H1 (cell line): ENCODE results near the gene TNFRSF18. TPM values are rescaled to one million over a fixed set of nuclear protein-coding genes. Genes with fewer than 3 reads are reported as not detected.

Source experiments
- CTCF ChIA-PET: fragments of 300-600 bp; sonication (Branson Sonifier 250); formaldehyde crosslinking; loops from one replicate; lab custom pipeline; 2021; ENCODE audit not compliant: partially characterized antibody; lab: Charles Lee
- POLR2A ChIA-PET: fragments of 300-600 bp; sonication (Branson Sonifier 250); formaldehyde crosslinking; loops from one replicate; lab custom pipeline; 2021; ENCODE audit warnings: inconsistent platforms; ENCODE audit not compliant: partially characterized antibody; lab: Charles Lee
- DNase-seq, 2 experiments: peaks; one replicate each; pipeline versions ENCODE4 v3.0.0 to v3.0.0-alpha.2; 2010 to 2022; ENCODE audit warnings: low spot score in 2 of 2, low read depth in 1 of 2, mixed read lengths in 1 of 2
- FAIRE-seq: peaks from 2 replicates; lab custom pipeline; 2011; peaks lifted over from hg19 to GRCh38; lab: Jason Lieb, UNC
- H2AFZ ChIP-seq: 2 replicates; pipeline ENCODE4 v1.8.1; 2012; ENCODE audit warnings: low read length, inconsistent platforms
- H2AK5ac ChIP-seq: 2 replicates; pipeline ENCODE4 v1.6.1; 2013; ENCODE audit warnings: low read depth, low read length
- H2BK120ac ChIP-seq: replicated peaks from 2 replicates; pipeline ENCODE3; 2013; ENCODE audit warnings: low read depth, low read length, inconsistent platforms
- H2BK12ac ChIP-seq: 2 replicates; pipeline ENCODE4 v1.6.1; 2013; ENCODE audit warnings: low read depth, low read length
- H2BK15ac ChIP-seq: 2 replicates; pipeline ENCODE4 v1.6.1; 2013; ENCODE audit warnings: low read length
- H2BK20ac ChIP-seq: 2 replicates; pipeline ENCODE4 v1.6.1; 2013; ENCODE audit warnings: low read length
- H2BK5ac ChIP-seq: 2 replicates; pipeline ENCODE4 v1.6.1; 2013; ENCODE audit warnings: low read depth, low read length
- H3K14ac ChIP-seq: 2 replicates; pipeline ENCODE4 v1.6.1; 2013; ENCODE audit warnings: inconsistent platforms; ENCODE audit not compliant: insufficient read length
- H3K18ac ChIP-seq: 2 replicates; pipeline ENCODE4 v1.6.1; 2013; ENCODE audit warnings: low read length; ENCODE audit errors: extremely low read depth
- H3K23ac ChIP-seq: 2 replicates; pipeline ENCODE4 v1.6.1; 2013; ENCODE audit warnings: inconsistent platforms; ENCODE audit not compliant: insufficient read length
- H3K23me2 ChIP-seq: 2 replicates; pipeline ENCODE4 v1.6.1; 2013; ENCODE audit warnings: low read depth, low read length
- H3K27ac ChIP-seq: 2 replicates; pipeline ENCODE4 v1.6.1; 2011; ENCODE audit warnings: low read depth, low read length, inconsistent platforms
- H3K27me3 ChIP-seq, 4 experiments: replicated peaks in 1 of 4; 1 replicate in 1 of 4; 2 replicates in 3 of 4; pipeline versions ENCODE4 v1.6.1 to v1.8.1; 2011 to 2013; ENCODE audit warnings: low read length in 3 of 4, mild to moderate bottlenecking in 3 of 4, inconsistent platforms in 2 of 4, mixed read lengths in 2 of 4, moderate library complexity in 1 of 4; ENCODE audit not compliant: control insufficient read depth in 3 of 4, insufficient read depth in 3 of 4; ENCODE audit errors: extremely low read depth in 1 of 4
- H3K36me3 ChIP-seq, 4 experiments: 2 replicates each; pipeline versions ENCODE4 v1.6.1 to v1.8.1; 2011 to 2013; ENCODE audit warnings: mild to moderate bottlenecking in 4 of 4, low read length in 3 of 4, moderate library complexity in 2 of 4, control low read depth in 1 of 4, inconsistent platforms in 1 of 4; ENCODE audit not compliant: insufficient read depth in 4 of 4, control insufficient read depth in 2 of 4
- H3K4ac ChIP-seq: replicated peaks from 2 replicates; pipeline ENCODE3; 2013; ENCODE audit warnings: low read length, low read depth, mixed read lengths, inconsistent platforms; ENCODE audit not compliant: insufficient read length
- H3K4me1 ChIP-seq, 4 experiments: replicated peaks in 1 of 4; 1 replicate in 1 of 4; 2 replicates in 3 of 4; pipeline versions ENCODE4 v1.6.1 to v1.8.1; 2011 to 2013; ENCODE audit warnings: low read length in 3 of 4, inconsistent platforms in 2 of 4, mixed read lengths in 1 of 4; ENCODE audit not compliant: insufficient read depth in 4 of 4, control insufficient read depth in 3 of 4
- H3K4me2 ChIP-seq, 2 experiments: 2 replicates each; pipeline versions ENCODE4 v1.6.1 to v1.8.1; 2011 to 2013; ENCODE audit warnings: low read depth in 2 of 2, low read length in 2 of 2, control low read depth in 1 of 2, inconsistent platforms in 1 of 2, mild to moderate bottlenecking in 1 of 2; ENCODE audit not compliant: insufficient read depth in 1 of 2
- H3K4me3 ChIP-seq, 4 experiments: fragments of 200-600, 300-600 bp in 1 of 4; sonication (generic), shearing (Covaris generic), sonication (Bioruptor Twin) in 1 of 4; 2 replicates each; pipeline versions ENCODE4 v1.5.1 to v1.8.1; 2011 to 2016; ENCODE audit warnings: low read length in 4 of 4, low read depth in 3 of 4, control low read depth in 2 of 4, inconsistent platforms in 2 of 4, mild to moderate bottlenecking in 2 of 4, mixed read lengths in 1 of 4, moderate library complexity in 1 of 4; ENCODE audit not compliant: insufficient read depth in 2 of 4; ENCODE audit errors: extremely low read depth in 1 of 4
- H3K56ac ChIP-seq: replicated peaks from 2 replicates; pipeline ENCODE3; 2013; ENCODE audit warnings: low read depth, mild to moderate bottlenecking, mixed read lengths, low read length, inconsistent platforms; ENCODE audit not compliant: insufficient read length
- H3K79me1 ChIP-seq: 2 replicates; pipeline ENCODE4 v1.6.1; 2013; ENCODE audit warnings: low read depth, low read length, control low read depth
- H3K79me2 ChIP-seq, 2 experiments: 2 replicates each; pipeline versions ENCODE4 v1.6.1 to v1.8.1; 2012 to 2013; ENCODE audit warnings: low read length in 2 of 2, mild to moderate bottlenecking in 2 of 2, inconsistent platforms in 1 of 2; ENCODE audit not compliant: insufficient read depth in 2 of 2, control insufficient read depth in 1 of 2
- H3K9ac ChIP-seq, 4 experiments: replicated peaks in 1 of 4; 1 replicate in 1 of 4; 2 replicates in 3 of 4; pipeline versions ENCODE4 v1.6.1 to v1.8.1; 2011 to 2013; ENCODE audit warnings: low read depth in 3 of 4, low read length in 3 of 4, control low read depth in 2 of 4, mild to moderate bottlenecking in 2 of 4, moderate library complexity in 2 of 4, inconsistent platforms in 1 of 4; ENCODE audit errors: extremely low read depth in 1 of 4
- H3K9me3 ChIP-seq, 2 experiments: 2 replicates each; pipeline versions ENCODE4 v1.6.1 to v1.8.1; 2012 to 2013; ENCODE audit warnings: mild to moderate bottlenecking in 2 of 2, moderate library complexity in 2 of 2, control low read depth in 1 of 2, inconsistent platforms in 1 of 2, low read depth in 1 of 2, low read length in 1 of 2, mixed read lengths in 1 of 2; ENCODE audit not compliant: insufficient read depth in 2 of 2
- H4K20me1 ChIP-seq, 2 experiments: replicated peaks in 1 of 2; 2 replicates each; pipeline versions ENCODE3 to v1.8.1; 2011 to 2013; ENCODE audit warnings: inconsistent platforms in 2 of 2, low read length in 2 of 2, mild to moderate bottlenecking in 1 of 2; ENCODE audit not compliant: insufficient read depth in 2 of 2, control insufficient read depth in 1 of 2
- H4K5ac ChIP-seq: 2 replicates; pipeline ENCODE4 v1.6.1; 2013; ENCODE audit warnings: low read length, low read depth, mixed read lengths, inconsistent platforms; ENCODE audit not compliant: insufficient read length
- H4K8ac ChIP-seq: 2 replicates; pipeline ENCODE4 v1.8.0; 2013; ENCODE audit warnings: mild to moderate bottlenecking, moderate library complexity, low read length, inconsistent platforms; ENCODE audit not compliant: insufficient read depth; ENCODE audit errors: extremely low read depth
- H4K91ac ChIP-seq: replicated peaks from 2 replicates; pipeline ENCODE3; 2013; ENCODE audit warnings: low read length, mixed read lengths, inconsistent platforms; ENCODE audit not compliant: insufficient read length
- FOSL1 ChIP-seq: IDR thresholded peaks from 2 replicates; pipeline ENCODE4 v1.6.1; 2011; ENCODE audit warnings: mild to moderate bottlenecking, low read depth, low read length, moderate library complexity; ENCODE audit not compliant: insufficient read depth
- POU5F1 ChIP-seq: IDR thresholded peaks from 2 replicates; pipeline ENCODE4 v1.6.1; 2011; ENCODE audit warnings: low read depth, mild to moderate bottlenecking, low read length, moderate library complexity
- USF2 ChIP-seq: IDR thresholded peaks from 2 replicates; pipeline ENCODE4 v1.6.1; 2011; ENCODE audit warnings: low read length, improper control_type of control experiment
- WGBS, 2 experiments: shearing (Covaris generic) in 1 of 2; methylation state at CpG; one replicate each; pipeline versions ENCODE4 v1.1.6 to v1.1.7; 2013 to 2015; ENCODE audit warnings: low lambda C conversion rate in 2 of 2, mixed read lengths in 2 of 2, inconsistent platforms in 1 of 2, low coverage in 1 of 2, missing lambda C conversion rate in 1 of 2; ENCODE audit not compliant: insufficient replicate concordance in 2 of 2, insufficient coverage in 1 of 2, insufficient read length in 1 of 2; ENCODE audit errors: extremely low coverage in 1 of 2, missing lambda C conversion rate in 1 of 2; 5-methylcytosine and 5-hydroxymethylcytosine counted together
- polyA plus RNA-seq, 7 experiments: library from polyadenylated mRNA; depleted of rRNA in 3 of 7; stranded (reverse) in 5 of 7; unstranded in 2 of 7; fragments of >200 nt in 5 of 7; fragments of 200-250 nt in 2 of 7; gene quantifications; 1 replicate in 5 of 7; 2 replicates in 1 of 7; 4 replicates in 1 of 7; pipeline versions ENCODE4 v1.2.1 to v1.2.3, GENCODE V29; 2011 to 2013; ENCODE audit warnings: missing spikeins in 2 of 7, mixed read lengths in 2 of 7
- total RNA-seq: library from RNA; stranded (reverse); fragmentation: NEBNext Ultra II Directional; extraction: Animal tissue kit (Norgen Biotek cat#: 25700); gene quantifications from 2 replicates; pipeline ENCODE4 v1.2.1, GENCODE V29; 2021

TNFRSF18 gene
- total and polyA plus RNA-seq, 2 of the 8 experiments (the other 6 are each of a cell fraction or from before 2014, with no cell fraction given), result 1.5 to 2.5 TPM

DNA sequence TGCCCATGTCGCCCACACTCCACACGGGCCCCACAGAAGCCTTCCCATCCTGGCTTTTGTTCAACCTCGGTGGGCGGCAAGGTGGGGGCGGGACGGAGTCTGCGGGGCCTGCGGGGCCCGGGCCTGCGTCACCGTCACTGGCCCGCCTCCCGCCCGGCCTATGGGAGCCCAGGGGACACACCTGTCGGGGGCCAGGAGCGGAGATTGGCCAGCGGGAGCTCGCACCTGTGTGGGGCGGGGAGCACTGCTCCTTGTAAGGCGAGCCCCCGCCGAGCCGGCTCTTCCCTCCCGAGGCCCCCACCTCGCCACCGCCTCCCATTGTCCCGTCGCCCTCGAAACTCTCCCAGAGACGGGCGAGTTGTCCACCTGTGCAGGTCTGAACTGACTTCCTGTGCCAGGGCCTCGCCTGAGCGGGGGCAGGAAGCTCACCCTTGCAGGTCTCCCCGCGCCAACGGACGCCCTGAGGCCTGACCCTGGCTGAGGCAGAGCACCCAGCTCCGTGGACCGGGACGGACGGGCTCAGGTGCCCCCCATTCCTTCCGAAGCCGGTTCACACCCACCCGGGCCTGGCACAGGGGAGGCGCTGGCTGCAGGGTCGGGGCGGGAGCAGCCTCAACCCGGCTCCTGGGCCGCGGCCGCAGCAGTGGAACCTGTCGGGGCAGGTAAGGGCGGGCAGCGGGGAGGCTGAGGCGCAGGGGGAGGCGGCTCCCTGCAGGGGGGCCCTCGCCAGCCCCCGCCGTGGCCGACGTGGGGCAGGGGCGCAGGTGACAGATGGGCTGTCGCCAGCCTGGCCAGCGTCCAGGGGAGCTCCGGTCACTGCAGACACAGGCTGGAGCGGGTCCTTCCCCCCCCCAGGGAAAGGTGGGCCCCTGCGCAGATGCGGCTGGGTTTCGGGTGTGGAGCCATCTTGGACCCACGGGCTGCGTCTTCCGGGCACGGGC lies 43.5 kb downstream of the TNFRSF18 start:
- Histone ChIP-seq H3K56ac (peak overlapping the region; percentile 69), H3K4ac (peak overlapping the region; percentile 96), H2BK20ac (peak overlapping the region; percentile 15; the same call in 1 of the 2 replicates), H2BK12ac (peak overlapping the region; percentile 90; the same call in 1 of the 2 replicates), H3K79me2 (no peaks in the 10 kb centered on the region; a peak in 2 of 4 replicates), H3K9ac (no peak overlapping the region), H3K27me3 (no peaks in the 10 kb centered on the region), H3K36me3 (no peaks in the 10 kb centered on the region), H3K18ac (peak overlapping the region; percentile 68), H3K9me3 (no peaks in the 10 kb centered on the region), H3K27ac (no peak overlapping the region), H3K14ac (no peak overlapping the region), H3K4me1 (peaks cover 0 to 41% (median 28%) of the 10 kb centered on the region in 4 experiments; a peak in 6 of 7 replicates), H4K91ac (peak overlapping the region; percentile 99), H4K8ac (peak overlapping the region; percentile 91), H2BK15ac (peak overlapping the region; percentile 92; the same call in 1 of the 2 replicates), H2BK5ac (peak overlapping the region; percentile 88; the same call in 1 of the 2 replicates), H2BK120ac (peak overlapping the region; percentile 72), H2AK5ac (peak overlapping the region; percentile 78; the same call in 1 of the 2 replicates), H3K79me1 (no peaks in the 10 kb centered on the region; the same call in 1 of the 2 replicates), H4K5ac (peak overlapping the region; percentile 45), H3K4me3 (peak overlapping the region in 1 of 4 experiments; percentile 43; a peak in 2 of 8 replicates), H2AFZ (no peak overlapping the region), H4K20me1 (no peaks in the 10 kb centered on the region), H3K23me2 (peaks cover 9% of the 10 kb centered on the region; the same call in 1 of the 2 replicates), H3K4me2 (peak overlapping the region; percentile 23 to 26; a peak in 3 of 4 replicates), H3K23ac (no peak overlapping the region)
- FAIRE-seq (no peak), DNase-seq (no peak)
- ChIA-PET CTCF (interaction anchor here (0.6 to 2.2 kb wide), 4 partner anchors 18 to 241 kb away, joined by 3 to 10 read pairs (median 4); no protein-coding TSS in a partner anchor), POLR2A (interaction anchor here (1.1 to 3.8 kb wide), 3 partner anchors 12 to 30 kb away, joined by 3 to 15 read pairs (median 3); partner anchors contain the start of gene TTLL10)
- no peak for TF ChIP-seq USF2
- TF ChIP-seq FOSL1, result no peak
- no peak for TF ChIP-seq POU5F1
- whole genome bisulfite sequencing, 2 experiments, result 78% methylated on average over 54 of the region's 73 CpGs; no CpG with 5 or more reads in 1 of the 2 experiments
